TTC549 (cell line): Measurements from ENCODE around the gene TNFRSF19.

Source experiments
- FAIRE-seq: peaks from 2 replicates; lab custom pipeline; 2012; peaks lifted over from hg19 to GRCh38; lab: Jason Lieb, UNC

TNFRSF19 gene

DNA sequence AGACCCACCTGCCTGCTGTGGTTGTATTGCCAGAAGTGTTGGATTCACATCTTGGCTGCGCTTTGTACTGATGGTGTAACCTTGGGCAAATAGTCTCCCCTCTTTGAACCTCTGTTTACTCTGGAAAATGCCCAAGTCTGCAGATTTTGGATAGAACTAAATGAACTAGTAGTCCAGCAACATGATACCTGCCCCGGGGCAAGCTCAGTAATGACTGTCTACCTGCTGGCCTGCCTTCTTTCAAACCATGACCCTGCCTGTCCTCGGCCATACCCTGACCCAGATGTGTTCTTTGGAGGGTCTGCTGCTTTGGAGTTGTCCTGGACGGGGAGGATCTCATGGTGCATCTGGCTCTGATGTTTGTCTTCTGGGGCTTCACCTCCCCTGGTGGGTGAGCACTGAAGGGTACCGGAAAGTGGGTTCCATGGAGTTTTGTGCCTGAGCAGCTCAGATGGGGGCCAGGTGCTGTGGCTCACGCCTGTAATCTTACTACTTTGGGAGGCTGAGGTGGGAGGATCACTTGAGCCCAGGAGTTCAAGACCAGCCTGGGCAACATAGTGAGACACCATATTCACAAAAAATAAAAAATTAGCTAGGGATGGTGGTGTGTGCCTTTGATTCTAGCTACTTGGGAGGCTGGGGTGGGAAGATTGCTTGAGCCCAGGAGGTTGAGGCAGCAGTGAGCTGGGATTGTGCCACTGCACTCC lies 59.5 kb downstream of the TNFRSF19 start:
- FAIRE-seq: no peak

DNA sequence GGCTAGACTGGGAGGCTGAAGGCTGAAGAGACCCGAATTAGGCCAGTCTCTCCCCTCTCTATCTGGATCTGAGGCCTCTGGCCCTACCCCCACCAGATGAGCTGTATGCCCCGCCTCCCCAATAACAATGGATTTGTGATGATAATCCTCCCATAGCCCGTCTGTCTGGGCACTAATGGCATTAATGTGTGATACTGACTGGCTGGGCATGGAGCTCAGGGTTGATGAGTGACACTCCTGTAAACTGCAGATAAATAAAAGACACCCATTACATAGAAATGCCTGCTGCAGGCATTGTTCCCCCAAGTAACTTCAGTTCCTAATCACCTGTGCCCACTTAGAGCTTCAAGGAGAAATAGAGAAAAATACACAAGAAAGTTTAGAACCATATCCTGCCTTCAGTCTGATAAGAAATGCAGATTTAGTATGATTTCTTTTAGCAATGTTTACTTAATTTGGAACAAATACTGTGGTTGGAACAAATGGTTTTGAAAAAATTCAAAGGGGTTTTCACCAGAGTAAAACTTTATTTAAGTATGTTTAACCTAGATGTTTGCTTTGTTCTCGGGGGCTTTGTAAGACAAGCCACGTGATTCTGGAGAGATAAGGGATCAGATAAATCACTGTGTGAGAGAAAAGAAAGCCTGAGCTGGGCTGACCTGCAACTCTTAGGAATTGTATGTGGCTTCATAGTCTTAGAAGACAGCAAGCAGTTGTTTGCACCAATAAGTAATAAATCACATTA lies 60.3 kb downstream of the TNFRSF19 start:
- FAIRE-seq: no peak

DNA sequence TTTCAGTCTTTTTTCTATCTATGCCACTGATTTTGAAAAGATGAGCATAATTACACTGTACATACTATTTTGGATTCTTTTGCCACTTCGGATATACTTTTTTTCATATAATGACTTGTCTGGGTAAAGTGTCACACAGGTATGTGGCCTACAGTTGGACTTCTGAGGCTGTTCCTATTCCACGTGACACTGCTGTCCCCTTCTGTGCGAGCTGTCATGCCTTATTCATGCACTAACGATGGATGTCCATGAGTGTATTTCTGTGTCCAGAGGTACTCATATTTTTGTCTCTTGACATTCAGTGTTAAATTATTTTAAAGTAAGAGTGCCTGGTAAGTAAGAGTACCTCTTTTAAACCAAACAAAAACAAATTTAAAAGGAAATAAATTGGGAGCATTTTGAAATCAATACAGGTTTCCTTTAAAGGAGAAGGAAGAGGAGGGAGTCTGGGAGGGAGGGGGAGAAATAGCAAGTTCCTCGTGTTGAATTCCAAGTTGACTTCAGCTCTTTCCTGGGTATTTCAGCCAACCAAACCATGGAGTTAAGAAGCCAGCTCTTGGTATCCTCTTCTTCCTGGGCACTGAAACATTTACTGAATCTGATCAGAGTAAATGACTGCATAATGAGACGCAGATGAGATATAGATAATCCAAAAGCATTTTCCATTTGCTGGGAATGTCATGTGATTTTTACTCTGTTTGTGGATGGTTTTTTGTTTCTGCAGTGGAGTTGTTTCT lies 61.3 kb downstream of the TNFRSF19 start:
- no peak for FAIRE-seq

DNA sequence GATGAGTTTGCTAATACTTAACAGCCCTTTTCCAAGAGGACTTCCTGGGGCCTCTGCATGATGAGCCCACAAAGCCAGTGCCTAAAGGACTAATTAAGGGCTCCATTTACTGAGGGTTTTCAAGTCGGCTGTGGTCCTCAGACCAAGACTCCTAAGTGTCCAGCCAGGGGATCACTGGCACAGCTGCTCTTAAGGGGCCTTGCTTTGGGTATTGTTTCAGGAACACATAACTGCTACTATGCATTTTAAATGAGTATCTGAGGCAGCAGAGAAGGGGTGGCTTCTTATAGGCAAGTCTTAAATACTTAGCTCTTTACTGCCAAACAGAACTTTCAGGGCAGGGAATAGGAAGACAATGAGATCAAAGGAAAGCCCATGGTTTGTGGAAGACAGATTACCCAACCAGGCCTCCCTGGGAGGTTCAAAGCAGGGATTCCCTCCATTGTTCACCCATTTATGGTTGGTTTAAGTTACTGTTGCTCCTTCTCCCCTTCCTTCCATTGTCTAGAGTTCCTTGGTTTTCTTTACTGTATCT lies 61.9 kb downstream of the TNFRSF19 start:
- no peak for FAIRE-seq

DNA sequence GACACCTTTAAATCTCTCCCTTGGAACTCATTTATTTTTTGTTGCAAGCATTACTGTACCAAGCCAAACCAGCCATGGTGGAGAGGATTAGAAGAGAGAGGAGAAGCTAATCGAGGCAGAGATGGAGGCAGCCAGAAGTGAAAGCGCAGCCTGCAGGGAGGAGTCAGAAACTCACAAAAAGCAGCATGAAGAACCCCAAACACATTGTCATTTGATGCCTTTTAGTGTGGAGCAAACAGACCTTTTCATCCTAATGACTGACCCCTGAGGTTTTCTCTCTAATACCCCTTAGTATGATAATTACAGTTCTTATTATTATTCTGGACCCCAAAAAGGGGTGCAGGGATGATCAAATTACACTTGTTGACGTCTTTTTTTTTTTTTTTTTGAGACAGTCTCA lies 62.5 kb downstream of the TNFRSF19 start:
- no peak for FAIRE-seq

DNA sequence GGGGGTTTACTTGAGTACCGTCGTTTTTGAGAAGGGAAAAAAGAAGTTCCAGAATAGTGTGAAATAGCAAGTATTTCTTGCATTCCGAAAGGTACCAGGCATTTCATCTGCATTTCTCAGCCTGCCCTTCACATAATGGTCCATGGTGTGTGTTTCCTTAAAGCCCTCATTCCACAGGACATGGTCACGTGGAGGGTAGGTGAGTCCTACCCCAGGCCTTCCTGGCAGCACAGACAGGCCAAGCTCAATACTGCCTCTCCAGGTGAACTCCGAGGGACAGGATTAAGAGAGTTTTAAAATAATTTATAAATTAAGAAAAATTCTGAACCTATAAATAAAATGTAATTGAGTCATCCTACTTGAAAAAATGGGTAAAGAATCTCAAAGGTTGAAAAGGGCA lies 64.7 kb downstream of the TNFRSF19 start:
- no peak for FAIRE-seq

DNA sequence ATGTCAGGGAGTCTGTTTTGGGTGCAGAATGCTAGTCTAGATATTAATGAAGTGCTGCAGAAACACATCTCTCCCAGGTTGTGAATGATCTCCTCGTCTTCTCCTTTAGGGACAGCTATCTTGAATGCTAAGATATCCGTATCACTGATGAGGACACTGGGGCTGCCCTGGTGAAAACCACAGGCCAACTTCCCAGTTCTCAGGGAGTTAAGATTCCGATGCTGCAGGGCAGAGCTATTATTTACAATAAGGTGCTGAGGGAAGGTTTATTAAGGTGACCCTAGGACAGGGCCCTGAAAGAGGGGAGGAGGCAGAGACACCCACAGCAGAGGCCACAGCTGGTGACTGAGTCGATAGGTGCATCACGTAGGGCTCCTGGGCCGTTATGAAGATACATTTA lies 66.1 kb downstream of the TNFRSF19 start:
- no peak for FAIRE-seq

DNA sequence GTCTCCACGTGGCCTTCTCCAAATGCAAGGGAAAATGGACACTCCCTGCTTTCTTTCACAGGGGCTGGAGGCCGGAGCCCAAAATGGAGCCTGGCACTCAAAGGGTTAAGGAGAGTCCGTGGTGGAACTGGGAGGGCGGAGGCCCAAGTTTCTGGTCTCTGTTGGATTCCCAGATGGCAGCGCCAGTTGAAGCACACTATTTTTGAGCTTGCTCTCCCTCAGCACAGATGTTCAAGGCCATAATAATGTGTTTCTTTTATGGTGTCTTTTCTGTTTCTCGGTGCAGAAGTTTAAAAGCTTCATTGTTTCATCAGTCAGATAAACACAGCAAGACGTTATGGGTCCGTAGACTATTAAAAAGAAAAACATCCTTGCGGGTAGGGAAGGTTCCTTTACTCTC lies 67.6 kb downstream of the TNFRSF19 start:
- no peak for FAIRE-seq

DNA sequence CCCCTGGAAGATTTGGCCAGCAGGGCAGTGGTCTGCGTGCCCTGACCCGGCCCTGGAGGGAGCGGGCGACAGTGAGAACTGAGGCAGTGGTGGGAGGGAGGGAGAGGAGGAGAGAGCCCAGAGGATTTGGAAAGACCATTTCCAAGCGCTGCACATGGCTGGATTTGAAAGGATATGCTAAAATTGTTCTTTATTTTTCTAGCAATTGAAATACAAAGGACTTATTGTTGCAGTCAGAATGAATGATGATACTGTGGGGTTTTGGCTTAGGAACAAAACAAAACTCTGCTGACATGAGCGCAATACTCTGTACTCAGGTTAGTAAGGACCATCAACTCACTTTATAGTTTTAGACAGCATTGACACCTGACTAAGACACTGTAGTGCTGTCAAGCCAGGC lies 69.5 kb downstream of the TNFRSF19 start:
- FAIRE-seq: no peak

DNA sequence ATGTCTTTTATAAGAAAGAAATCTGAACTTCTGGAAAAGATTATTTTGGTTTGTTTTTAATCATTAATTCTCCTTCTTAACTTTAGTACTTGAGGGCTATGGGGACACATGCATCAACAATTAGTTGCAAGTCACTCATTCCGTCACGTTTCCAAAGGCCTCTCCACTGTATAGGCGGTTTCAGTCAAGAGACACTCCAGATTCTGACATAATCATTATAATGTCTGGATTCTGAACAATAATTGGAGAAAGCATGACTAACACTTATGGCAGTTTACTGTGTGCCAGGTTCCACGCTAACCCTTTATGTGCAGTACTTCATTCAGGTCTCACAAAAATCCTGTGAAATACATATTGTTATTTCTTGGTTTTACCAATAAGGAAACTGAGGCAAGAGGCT lies 71.9 kb downstream of the TNFRSF19 start:
- no peak for FAIRE-seq

DNA sequence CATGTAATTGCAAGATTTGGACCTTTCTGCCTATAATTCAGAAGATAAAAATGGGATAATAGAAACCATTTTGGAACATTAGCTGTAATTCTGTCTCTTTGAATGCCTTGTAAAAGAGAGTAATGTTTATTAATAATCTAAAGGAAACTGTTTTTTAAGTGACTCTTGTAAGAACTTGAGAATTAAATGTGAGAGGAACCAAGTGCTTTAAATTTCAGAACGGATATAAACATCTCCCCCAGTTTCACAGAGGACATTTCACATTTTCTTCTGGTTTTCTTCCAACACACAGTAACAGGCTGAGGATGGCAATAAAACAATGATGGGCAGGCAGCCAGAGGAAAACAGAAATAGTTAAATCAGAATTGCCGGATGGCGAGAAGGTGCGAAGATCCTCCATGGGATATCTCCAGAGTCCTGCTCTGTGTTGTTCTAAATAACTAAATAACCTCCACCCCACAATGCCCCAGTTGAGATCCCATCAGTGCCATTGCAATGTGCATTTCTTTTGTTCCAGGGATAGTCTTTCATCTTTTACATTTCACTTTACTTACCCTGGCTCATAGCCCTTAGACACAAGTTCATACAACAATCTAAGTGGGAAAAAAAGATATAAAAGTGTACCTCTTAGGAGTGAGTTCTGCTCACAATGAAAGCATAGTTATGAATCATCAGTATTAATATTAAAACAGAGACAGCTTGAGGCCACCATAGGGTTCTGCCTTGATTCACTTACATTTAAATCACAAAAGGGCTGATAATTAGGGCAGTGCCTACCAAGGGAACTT lies 73.3 kb downstream of the TNFRSF19 start:
- FAIRE-seq: no peak

DNA sequence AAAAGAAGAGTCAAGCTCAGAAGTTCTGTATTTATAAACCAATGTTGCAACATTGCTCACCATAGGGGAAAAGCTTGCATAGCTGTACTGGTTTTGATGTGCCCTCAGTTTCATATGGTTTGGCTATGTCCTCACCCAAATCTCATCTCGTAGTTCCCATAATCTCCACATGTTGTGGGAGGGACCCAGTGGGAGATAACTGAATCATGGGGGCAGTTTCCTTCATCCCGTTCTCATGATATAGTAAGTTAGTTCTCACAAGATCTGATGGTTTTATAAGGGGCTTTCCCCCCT lies 73.9 kb downstream of the TNFRSF19 start:
- FAIRE-seq: no peak

DNA sequence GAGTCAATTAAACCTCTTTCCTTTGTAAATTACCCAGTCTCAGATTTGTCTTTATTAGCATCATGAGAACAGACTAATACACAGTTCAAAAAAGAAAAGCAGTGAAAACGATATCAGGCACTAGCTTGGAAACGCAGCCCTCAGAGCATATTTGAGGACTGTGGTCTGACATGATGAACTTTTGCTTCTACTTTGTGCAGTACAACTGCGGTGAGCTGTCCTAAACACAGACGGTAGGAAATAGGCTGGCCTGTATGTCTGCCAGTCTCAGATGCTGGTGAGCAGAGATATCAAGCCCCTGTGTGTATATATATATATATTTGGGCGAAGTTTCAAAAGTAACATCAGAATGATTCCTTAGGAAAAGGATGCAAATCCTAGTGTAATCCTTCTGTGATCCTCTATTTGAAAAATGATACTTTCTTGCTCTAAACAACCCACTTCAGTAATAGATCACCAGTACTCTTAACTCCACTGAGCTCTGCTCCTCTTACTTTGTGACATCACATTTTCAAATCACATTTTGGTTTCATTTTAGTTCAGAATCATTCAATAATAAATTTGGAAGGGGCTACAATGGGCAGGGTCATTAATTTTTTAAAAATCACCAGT lies 74.4 kb downstream of the TNFRSF19 start:
- FAIRE-seq: no peak

DNA sequence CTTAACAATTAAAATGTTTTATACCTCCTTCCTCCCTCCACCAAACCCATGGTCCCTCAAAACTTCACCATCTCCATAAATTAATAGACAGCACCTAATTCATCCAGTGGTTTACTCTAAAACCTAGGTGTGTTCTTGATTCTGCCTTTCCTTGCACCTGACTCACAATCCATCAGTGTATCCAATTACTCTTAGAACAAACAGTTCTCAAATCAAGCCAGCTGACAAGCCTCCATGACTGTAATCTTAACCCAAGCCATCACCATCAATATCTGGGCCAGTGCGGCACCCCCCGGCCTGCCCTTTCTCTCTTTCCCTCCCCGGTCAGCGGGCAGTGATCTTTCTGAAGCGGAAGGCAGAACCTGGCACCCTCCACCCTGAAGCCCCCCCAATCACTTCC lies 75.6 kb downstream of the TNFRSF19 start:
- FAIRE-seq: no peak

DNA sequence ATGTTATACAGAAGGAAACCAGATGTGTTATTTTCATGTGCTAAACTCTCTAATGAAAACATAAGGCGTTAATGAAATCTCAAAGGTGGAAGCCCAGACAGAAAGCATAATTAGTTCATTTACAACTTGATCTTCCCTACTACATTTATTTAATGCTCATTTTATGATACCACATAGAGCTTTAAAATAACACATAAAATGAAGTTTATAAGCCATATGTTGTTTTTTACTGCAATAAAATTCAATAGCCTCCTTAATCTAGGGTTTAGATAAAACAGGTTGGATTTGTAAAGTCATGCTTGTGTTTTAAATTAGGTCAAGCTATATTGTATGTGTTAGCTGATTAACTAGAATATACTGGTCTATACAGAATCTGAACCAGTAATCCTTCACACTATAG lies 81.2 kb downstream of the TNFRSF19 start:
- no peak for FAIRE-seq

DNA sequence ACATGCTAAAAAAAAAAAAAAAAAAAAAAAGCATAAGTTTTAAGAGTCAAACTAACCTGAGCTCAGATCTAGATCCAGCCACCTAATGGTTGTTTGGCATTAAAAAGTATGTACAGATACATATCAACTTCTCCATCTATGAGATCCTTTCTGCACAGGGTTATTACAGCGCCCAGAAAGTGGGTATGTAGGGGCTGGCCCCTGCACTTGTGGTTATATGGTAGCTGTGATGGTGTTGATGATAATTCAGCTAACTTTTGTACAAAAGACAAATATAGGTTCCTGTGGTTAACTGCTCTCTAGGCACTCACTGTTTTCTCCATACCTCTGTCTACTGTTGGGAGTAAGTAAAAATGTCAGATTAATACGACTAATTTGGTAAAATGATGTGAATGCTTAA lies 81.7 kb downstream of the TNFRSF19 start:
- FAIRE-seq: no peak

DNA sequence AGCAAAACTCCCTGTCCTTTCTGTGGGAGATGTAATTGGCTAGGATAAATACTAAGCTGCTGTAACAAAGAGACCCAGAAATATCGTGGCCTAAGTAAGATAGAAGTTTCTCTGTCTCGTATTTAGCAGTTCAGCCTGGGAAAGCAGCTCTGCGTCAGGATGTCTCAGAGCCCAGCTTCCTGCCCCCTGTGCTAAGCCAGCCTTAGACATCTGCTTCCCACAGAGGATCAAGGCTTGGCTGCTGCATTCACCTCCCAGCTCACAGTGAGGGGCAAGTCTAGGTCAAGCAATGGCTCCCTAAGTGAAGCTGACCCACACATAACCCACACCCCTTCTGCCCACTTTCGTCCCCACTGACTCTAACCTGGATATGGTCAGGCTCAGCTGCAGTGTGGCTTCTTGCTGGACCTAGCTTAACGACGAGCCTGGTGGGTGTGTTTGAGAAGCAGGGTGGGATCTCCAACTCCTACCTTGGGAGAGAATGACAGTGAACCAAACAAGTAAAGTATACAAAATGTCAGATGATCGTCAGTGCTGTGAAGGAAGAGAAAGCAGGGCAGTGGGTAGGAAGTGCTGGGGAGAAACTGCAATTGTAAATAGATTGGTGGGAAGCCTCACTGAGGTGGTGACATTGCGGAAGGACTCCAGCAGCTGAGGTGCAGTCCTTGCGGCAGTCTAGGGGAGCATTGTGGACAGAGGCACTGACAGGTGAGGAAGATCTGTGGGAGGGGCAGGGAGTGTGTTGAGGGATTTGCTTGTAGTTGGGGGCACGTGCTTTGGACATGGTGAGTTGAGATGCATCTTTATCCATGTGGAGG lies 82.9 kb downstream of the TNFRSF19 start:
- no peak for FAIRE-seq

DNA sequence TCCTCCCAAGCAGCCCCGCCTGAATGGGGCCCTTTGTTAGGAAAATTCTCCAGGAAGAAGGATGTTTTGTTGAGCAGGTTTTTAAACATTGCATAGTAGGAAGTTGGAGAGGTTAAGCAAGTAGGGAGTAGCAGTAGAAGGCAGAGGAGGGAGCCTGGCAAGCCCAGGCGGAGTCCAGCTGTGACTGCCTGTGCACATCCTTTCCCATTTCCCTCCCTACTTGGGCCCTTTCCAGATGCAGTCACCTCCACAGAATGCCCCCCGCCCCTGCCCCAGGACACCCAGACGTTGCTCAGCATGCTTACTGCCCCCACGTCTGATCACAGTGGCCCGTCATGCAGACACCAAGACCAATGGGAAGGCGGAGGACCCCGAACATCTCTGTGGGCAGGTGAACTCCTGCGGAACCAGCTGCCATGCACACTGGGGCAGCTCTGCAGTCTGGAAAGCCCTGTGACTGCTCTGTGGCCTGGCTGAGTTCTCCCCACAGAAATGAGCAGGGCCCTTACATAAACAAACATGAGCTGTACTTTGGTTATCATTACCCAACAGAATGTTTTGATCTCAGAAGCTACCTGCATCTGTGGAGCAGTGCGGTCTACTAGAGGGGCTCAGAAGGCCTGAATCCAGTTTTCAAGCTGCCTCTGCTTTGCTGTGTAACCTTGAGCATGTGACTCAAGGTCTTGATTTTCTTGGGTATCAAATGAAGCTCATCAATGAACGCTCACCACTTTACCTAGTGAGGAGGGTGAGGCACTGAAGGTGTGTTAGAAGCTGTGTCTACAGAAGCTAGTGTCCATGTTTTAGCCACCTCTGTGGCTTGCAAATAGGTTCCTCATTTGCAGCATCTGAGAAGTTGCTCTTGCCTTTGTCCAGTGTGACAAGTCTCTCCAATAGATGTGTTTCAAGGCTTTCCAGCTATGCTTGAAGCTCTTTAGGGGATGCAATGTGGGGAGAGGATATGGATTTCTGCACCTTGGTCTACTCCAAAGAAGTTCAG lies 84.2 kb downstream of the TNFRSF19 start:
- no peak for FAIRE-seq

DNA sequence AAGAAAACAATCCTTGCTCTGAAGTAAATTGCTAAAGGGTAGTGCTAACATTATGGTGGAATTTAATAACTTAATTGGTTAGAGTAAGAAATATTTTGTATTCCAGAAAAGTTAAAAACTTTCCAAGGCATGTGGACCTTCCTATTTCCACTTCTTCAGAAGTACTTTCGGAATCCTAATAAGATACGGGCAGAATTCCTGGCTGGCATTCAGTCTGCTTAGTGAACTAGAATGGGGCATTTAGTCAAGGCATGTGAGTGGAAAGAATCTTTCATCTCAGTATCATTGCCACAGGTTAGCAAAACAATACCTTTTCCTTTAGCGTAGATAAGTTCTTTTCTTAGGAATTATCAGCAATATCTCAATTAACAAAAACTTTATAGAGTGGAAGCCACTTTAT lies 85.1 kb downstream of the TNFRSF19 start:
- FAIRE-seq: no peak
